Colonic mucosa (tissue), 4 donors: ENCODE measurements around the gene WDR5. TPM values are rescaled to one million over a fixed set of nuclear protein-coding genes. Genes with fewer than 3 reads are reported as not detected.
"Not testable (repeated sequence)": the region's sequence is repeated elsewhere in the genome, so short reads cannot be mapped to it uniquely, and the experiment has no call there.

Source experiments
- DNase-seq: peaks from one replicate; pipeline ENCODE4 v3.0.0-alpha.2; 2020
- H3K27ac ChIP-seq: fragments of 200-600 bp; one replicate; pipeline ENCODE4 v1.8.0; 2021
- H3K27me3 ChIP-seq: fragments of 200-600 bp; one replicate; pipeline ENCODE4 v1.8.0; 2021
- H3K36me3 ChIP-seq: fragments of 200-600 bp; one replicate; pipeline ENCODE4 v1.8.0; 2021
- H3K4me1 ChIP-seq: fragments of 200-600 bp; one replicate; pipeline ENCODE4 v1.8.0; 2021; ENCODE audit warnings: mild to moderate bottlenecking
- H3K4me3 ChIP-seq: fragments of 200-600 bp; one replicate; pipeline ENCODE4 v1.8.0; 2021
- H3K9ac ChIP-seq, 2 donors: one replicate each; pipeline ENCODE4 v1.7.0; 2013; ENCODE audit warnings: control low read depth in 2 of 2, low read depth in 2 of 2, low read length in 2 of 2
- H3K9me3 ChIP-seq: fragments of 200-600 bp; one replicate; pipeline ENCODE4 v1.8.0; 2021
- CTCF ChIP-seq: fragments of 200-600 bp; IDR thresholded peaks from one replicate; pipeline ENCODE4 v1.8.0; 2022; ENCODE audit warnings: antibody characterized with exemption, mild to moderate bottlenecking
- intact Hi-C: fragments of 100-400 bp; cut with DNase I; formaldehyde crosslinking; loops from one replicate; pipeline ENCODE4 v1.14.1; 2022
- total RNA-seq, 2 donors: library from RNA; stranded (reverse); fragmentation: NEBNext Ultra II Directional in 1 of 2; extraction: Animal tissue kit (Norgen Biotek cat#: 25700) in 1 of 2; gene quantifications; one replicate each; pipeline ENCODE4 v1.2.1, GENCODE V29; 2021
- donor health status: healthy.
- donor health status: DM: no; HTN: no; CAD: no.
- donor health status: DM: no; HTN: no; CAD: no.

The WDR5 gene
- total RNA-seq, 2 donors from 2014 or later: 22.6 to 38.2 TPM

GRCh38 chr9:134101623-134102149 is 34.2 kb upstream of the WDR5 start:
- no peak overlapping the region for H3K9ac ChIP-seq
- H3K4me1 ChIP-seq: no peaks in the 10 kb centered on the region
- intact Hi-C loops: no loop called here
- no peak for DNase-seq
- TF ChIP-seq CTCF: no peak
- no peak overlapping the region for H3K4me3 ChIP-seq
- no peaks in the 10 kb centered on the region for H3K9me3 ChIP-seq
- H3K36me3 ChIP-seq: no peaks in the 10 kb centered on the region
- no peaks in the 10 kb centered on the region for H3K27me3 ChIP-seq
- no peak overlapping the region for H3K27ac ChIP-seq

DNA sequence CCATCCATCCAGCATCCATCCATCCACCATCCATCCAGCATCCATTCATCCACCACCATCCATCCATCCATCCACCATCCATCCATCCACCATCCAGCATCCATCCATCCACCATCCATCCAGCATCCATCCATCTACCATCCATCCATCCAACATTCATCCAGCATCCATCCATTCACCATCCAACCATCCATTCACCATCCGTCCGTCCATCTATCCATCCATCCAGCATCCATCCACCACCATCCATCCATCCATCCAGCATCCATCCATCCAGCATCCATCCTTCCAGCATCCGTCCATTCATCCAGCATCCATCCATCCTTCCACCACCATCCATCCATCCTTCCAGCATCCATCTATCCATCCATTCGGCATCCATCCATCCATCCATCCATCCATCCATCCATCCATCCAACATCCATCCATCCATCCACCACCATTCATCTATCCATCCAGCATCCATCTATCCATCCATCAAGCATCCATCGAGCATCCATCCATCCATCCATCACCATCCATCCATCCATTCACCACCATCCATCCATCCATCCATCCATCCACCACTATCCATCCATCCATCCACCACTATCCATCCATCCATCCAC is 32.4 kb upstream of the WDR5 start:
- Histone ChIP-seq H3K4me3 (no peak overlapping the region), H3K4me1 (no peaks in the 10 kb centered on the region), H3K9ac (no peak overlapping the region), H3K36me3 (no peaks in the 10 kb centered on the region), H3K9me3 (no peaks in the 10 kb centered on the region), H3K27me3 (no peaks in the 10 kb centered on the region), H3K27ac (no peak overlapping the region)
- no peak for DNase-seq
- intact Hi-C loops: no loop called here
- no peak for TF ChIP-seq CTCF

DNA sequence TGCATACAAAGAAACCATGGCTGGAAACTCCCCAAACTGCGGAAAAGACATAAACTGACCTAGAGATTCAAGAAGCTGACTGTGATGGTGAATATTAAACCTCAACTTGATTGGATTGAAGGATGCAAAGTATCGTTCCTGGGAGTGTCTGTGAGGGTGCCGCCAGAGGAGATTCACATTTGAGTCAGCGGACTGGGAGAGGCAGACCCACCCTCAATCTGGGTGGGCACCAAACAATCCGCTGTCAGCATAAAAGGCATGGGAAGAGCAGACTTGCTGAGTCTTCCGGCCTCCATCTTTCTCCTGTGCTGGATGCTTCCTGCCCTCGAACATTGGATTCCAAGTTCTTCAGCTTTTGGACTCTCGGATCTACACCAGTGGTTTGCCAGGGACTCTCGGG is 24.8 kb upstream of the WDR5 start:
- no peak overlapping the region for H3K4me3 ChIP-seq
- no peak overlapping the region for H3K9ac ChIP-seq
- DNase-seq: no peak
- H3K9me3 ChIP-seq: no peaks in the 10 kb centered on the region
- no peak overlapping the region for H3K27ac ChIP-seq
- intact Hi-C loops: loop anchor here (5.0 kb wide), 1 partner anchor 334 kb away; no protein-coding TSS in a partner anchor
- no peaks in the 10 kb centered on the region for H3K27me3 ChIP-seq
- no peaks in the 10 kb centered on the region for H3K36me3 ChIP-seq
- H3K4me1 ChIP-seq: no peaks in the 10 kb centered on the region
- no peak for TF ChIP-seq CTCF

GRCh38 chr9:134112561-134112960 is 23.3 kb upstream of the WDR5 start:
- Histone ChIP-seq H3K27me3 (no peaks in the 10 kb centered on the region), H3K36me3 (no peaks in the 10 kb centered on the region), H3K27ac (no peak overlapping the region), H3K4me1 (no peaks in the 10 kb centered on the region), H3K4me3 (no peak overlapping the region), H3K9me3 (no peaks in the 10 kb centered on the region), H3K9ac (no peak overlapping the region)
- intact Hi-C loops: loop anchor here (5.0 kb wide), 1 partner anchor 335 kb away; no protein-coding TSS in a partner anchor
- DNase-seq: no peak
- TF ChIP-seq CTCF: no peak

DNA sequence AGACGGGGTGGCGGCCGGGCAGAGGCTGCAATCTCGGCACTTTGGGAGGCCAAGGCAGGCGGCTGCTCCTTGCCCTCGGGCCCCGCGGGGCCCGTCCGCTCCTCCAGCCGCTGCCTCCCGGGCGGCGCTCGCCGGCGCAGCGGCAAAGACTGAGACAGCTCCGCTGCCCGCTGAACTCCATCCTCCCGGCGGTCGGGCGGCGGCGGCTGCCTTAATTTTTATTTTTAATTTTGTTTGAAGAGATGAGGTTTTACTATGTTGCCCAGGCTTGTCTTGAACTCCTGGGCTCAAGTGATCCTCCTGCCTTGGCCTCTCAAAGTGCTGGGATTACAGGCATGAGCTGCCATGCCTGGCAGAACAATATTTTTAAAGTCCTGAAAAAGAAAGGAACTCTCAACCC is 16.9 kb upstream of the WDR5 start:
- H3K4me3 ChIP-seq, H3K27me3 ChIP-seq, H3K4me1 ChIP-seq, DNase-seq, H3K36me3 ChIP-seq, H3K27ac ChIP-seq, H3K9ac ChIP-seq, H3K9me3 ChIP-seq, intact Hi-C loops: not testable (repeated sequence)

DNA sequence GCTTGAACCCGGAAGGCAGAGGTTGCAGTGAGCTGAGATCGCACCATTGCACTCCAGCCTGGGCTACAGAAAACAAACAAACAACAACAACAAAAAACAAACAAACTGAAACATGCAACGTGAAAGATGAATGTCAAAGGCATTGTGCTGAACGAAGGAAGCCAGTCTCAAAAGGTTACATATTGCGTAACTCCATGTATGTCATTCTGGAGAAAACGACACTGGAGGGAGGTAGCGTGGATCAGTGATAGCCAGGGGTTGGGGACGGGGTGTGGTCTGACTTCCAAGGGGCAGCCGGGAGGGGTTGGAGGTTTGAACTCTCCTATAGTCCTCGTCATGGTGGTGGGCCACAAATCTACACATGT is 12.1 kb upstream of the WDR5 start:
- H3K9me3 ChIP-seq: no peaks in the 10 kb centered on the region
- no peaks in the 10 kb centered on the region for H3K4me1 ChIP-seq
- no peaks in the 10 kb centered on the region for H3K36me3 ChIP-seq
- no peak for DNase-seq
- no peak overlapping the region for H3K27ac ChIP-seq
- no peak for TF ChIP-seq CTCF
- intact Hi-C loops: no loop called here
- no peaks in the 10 kb centered on the region for H3K27me3 ChIP-seq
- H3K9ac ChIP-seq: no peak overlapping the region
- no peak overlapping the region for H3K4me3 ChIP-seq
